H9 (cell line): ENCODE data around the gene EPB41L4A. TPM values are rescaled to one million over a fixed set of nuclear protein-coding genes. Genes with fewer than 3 reads are reported as not detected.

ENCODE experiments used
- DNase-seq: peaks from one replicate; pipeline ENCODE4 v3.0.0-alpha.2; 2017
- H2AFZ ChIP-seq: one replicate; pipeline ENCODE4 v1.6.1; 2013; ENCODE audit warnings: mild to moderate bottlenecking, low read length, control low read depth, moderate library complexity
- H2AK5ac ChIP-seq: 2 replicates; pipeline ENCODE4 v1.6.1; 2013; ENCODE audit warnings: low read length, control low read depth, mixed read lengths; ENCODE audit not compliant: insufficient read length
- H2BK120ac ChIP-seq: one replicate; pipeline ENCODE4 v1.6.1; 2013; ENCODE audit warnings: low read depth, mild to moderate bottlenecking, low read length, control low read depth, inconsistent platforms; ENCODE audit not compliant: poor library complexity, severe bottlenecking
- H2BK12ac ChIP-seq: 2 replicates; pipeline ENCODE4 v1.6.1; 2013; ENCODE audit warnings: low read length, control low read depth, mixed read lengths, low read depth; ENCODE audit not compliant: insufficient read length
- H2BK15ac ChIP-seq: 2 replicates; pipeline ENCODE4 v1.6.1; 2013; ENCODE audit warnings: low read depth, low read length, control low read depth
- H2BK20ac ChIP-seq: one replicate; pipeline ENCODE4 v1.6.1; 2013; ENCODE audit warnings: low read depth, mild to moderate bottlenecking, low read length, control low read depth, inconsistent platforms; ENCODE audit not compliant: poor library complexity, severe bottlenecking
- H2BK5ac ChIP-seq: 2 replicates; pipeline ENCODE4 v1.6.1; 2013; ENCODE audit warnings: low read length, control low read depth, mixed read lengths; ENCODE audit not compliant: insufficient read length
- H3K14ac ChIP-seq: 2 replicates; pipeline ENCODE4 v1.6.1; 2013; ENCODE audit warnings: low read length, control low read depth; ENCODE audit not compliant: insufficient read depth
- H3K18ac ChIP-seq: 2 replicates; pipeline ENCODE4 v1.6.1; 2013; ENCODE audit warnings: low read depth, mild to moderate bottlenecking, mixed read lengths, low read length, control low read depth; ENCODE audit not compliant: insufficient read length
- H3K23ac ChIP-seq: 2 replicates; pipeline ENCODE4 v1.6.1; 2013; ENCODE audit warnings: low read length, control low read depth, mixed read lengths, low read depth; ENCODE audit not compliant: insufficient read length
- H3K23me2 ChIP-seq: 2 replicates; pipeline ENCODE4 v1.6.1; 2013; ENCODE audit warnings: low read depth, mild to moderate bottlenecking, mixed read lengths, low read length, control low read depth; ENCODE audit not compliant: insufficient read length, poor library complexity, severe bottlenecking
- H3K27ac ChIP-seq: 2 replicates; pipeline ENCODE4 v1.5.1; 2013; ENCODE audit warnings: low read length, control low read depth, mixed read lengths, low read depth; ENCODE audit not compliant: insufficient read length
- H3K27me3 ChIP-seq: 2 replicates; pipeline ENCODE4 v1.6.1; 2013; ENCODE audit warnings: low read length, control low read depth, inconsistent platforms; ENCODE audit not compliant: insufficient read depth
- H3K4ac ChIP-seq: 2 replicates; pipeline ENCODE4 v1.6.1; 2013; ENCODE audit warnings: low read depth, mild to moderate bottlenecking, control low read depth, inconsistent platforms, low read length, moderate library complexity
- H3K4me1 ChIP-seq: 2 replicates; pipeline ENCODE4 v1.6.1; 2013; ENCODE audit warnings: low read length, control low read depth, inconsistent platforms; ENCODE audit not compliant: insufficient read depth
- H3K4me2 ChIP-seq: 2 replicates; pipeline ENCODE4 v1.6.1; 2013; ENCODE audit warnings: low read length, control low read depth, mixed read lengths; ENCODE audit not compliant: insufficient read length, insufficient read depth
- H3K56ac ChIP-seq: 2 replicates; pipeline ENCODE4 v1.6.1; 2013; ENCODE audit warnings: low read depth, mild to moderate bottlenecking, mixed read lengths, low read length, control low read depth; ENCODE audit not compliant: insufficient read length
- H3K79me1 ChIP-seq: 2 replicates; pipeline ENCODE4 v1.6.1; 2013; ENCODE audit warnings: low read depth, mild to moderate bottlenecking, moderate library complexity, low read length, control low read depth, inconsistent platforms; ENCODE audit not compliant: insufficient read depth, poor library complexity, severe bottlenecking
- H3K79me2 ChIP-seq: 2 replicates; pipeline ENCODE4 v1.6.1; 2013; ENCODE audit warnings: low read length, control low read depth, inconsistent platforms; ENCODE audit not compliant: insufficient read depth
- H3K9ac ChIP-seq: 2 replicates; pipeline ENCODE4 v1.6.1; 2013; ENCODE audit warnings: low read length, control low read depth, mixed read lengths; ENCODE audit not compliant: insufficient read length; ENCODE audit errors: extremely low read depth
- H3K9me3 ChIP-seq: one replicate; pipeline ENCODE4 v1.6.1; 2013; ENCODE audit warnings: low read depth, low read length, inconsistent platforms; ENCODE audit not compliant: control insufficient read depth
- H3T11ph ChIP-seq: one replicate; pipeline ENCODE4 v1.6.1; 2013; ENCODE audit warnings: mild to moderate bottlenecking, low read length, control low read depth, inconsistent platforms
- H4K20me1 ChIP-seq: one replicate; pipeline ENCODE4 v1.6.1; 2013; ENCODE audit not compliant: control insufficient read depth, insufficient read length, insufficient read depth
- H4K5ac ChIP-seq: 2 replicates; pipeline ENCODE4 v1.6.1; 2013; ENCODE audit warnings: low read depth, mild to moderate bottlenecking, mixed read lengths, low read length, control low read depth; ENCODE audit not compliant: insufficient read length
- H4K8ac ChIP-seq: replicated peaks from 2 replicates; pipeline ENCODE4 v1.6.1; 2013; ENCODE audit warnings: low read length, control low read depth, mixed read lengths, low read depth; ENCODE audit not compliant: insufficient read length
- H4K91ac ChIP-seq: 2 replicates; pipeline ENCODE4 v1.6.1; 2013; ENCODE audit warnings: low read depth, mild to moderate bottlenecking, moderate library complexity, mixed read lengths, low read length, control low read depth; ENCODE audit not compliant: insufficient read length
- H3K27ac Mint-ChIP-seq, 3 experiments: 2 replicates in 2 of 3; 3 replicates in 1 of 3; pipeline ENCODE4 v1.8.0; 2020 to 2021; ENCODE audit warnings: mixed read lengths in 3 of 3, mild to moderate bottlenecking in 1 of 3, moderate library complexity in 1 of 3
- H3K27me3 Mint-ChIP-seq: 2 replicates; pipeline ENCODE4 v1.8.0; 2021; ENCODE audit warnings: low read depth, mild to moderate bottlenecking, moderate library complexity, mixed read lengths
- H3K36me3 Mint-ChIP-seq, 3 experiments: 2 replicates in 2 of 3; 3 replicates in 1 of 3; pipeline ENCODE4 v1.8.0; 2020 to 2021; ENCODE audit warnings: low read depth in 3 of 3, mixed read lengths in 3 of 3; ENCODE audit not compliant: insufficient read depth in 1 of 3
- H3K4me1 Mint-ChIP-seq, 2 experiments: 2 replicates each; pipeline ENCODE4 v1.8.0; 2020; ENCODE audit warnings: mixed read lengths in 2 of 2
- H3K4me3 Mint-ChIP-seq, 2 experiments: 2 replicates in 1 of 2; 3 replicates in 1 of 2; pipeline ENCODE4 v1.8.0; 2020 to 2021; ENCODE audit warnings: mild to moderate bottlenecking in 2 of 2, mixed read lengths in 2 of 2, moderate library complexity in 1 of 2
- H3K9me3 Mint-ChIP-seq, 2 experiments: 2 replicates in 1 of 2; 3 replicates in 1 of 2; pipeline ENCODE4 v1.8.0; 2020; ENCODE audit warnings: mild to moderate bottlenecking in 2 of 2, mixed read lengths in 2 of 2, moderate library complexity in 1 of 2
- CTCF ChIP-seq: fragments of 200-600 bp; sonication (generic); conservative IDR thresholded peaks from 3 replicates; pipeline ENCODE4 v1.8.0; 2021; ENCODE audit warnings: antibody characterized with exemption, mild to moderate bottlenecking
- WGBS: extraction: QIAGEN DNeasy Blood & Tissue Kit; methylation state at CpG from one replicate; pipeline ENCODE4 v1.1.7; 2013; ENCODE audit warnings: missing lambda C conversion rate, low lambda C conversion rate, mixed read lengths; ENCODE audit not compliant: insufficient read length; ENCODE audit errors: extremely low coverage; 5-methylcytosine and 5-hydroxymethylcytosine counted together
- total RNA-seq: library from RNA; stranded (reverse); gene quantifications from 2 replicates; pipeline ENCODE4 v1.2.1, GENCODE V29; 2021

EPB41L4A gene
- total RNA-seq, 1 experiment from 2014 or later, result 4.9 TPM

GRCh38 chr5:112165399-112165798, 253.7 kb downstream of the EPB41L4A start:
- no peak overlapping the region for H3T11ph ChIP-seq
- H3K9ac ChIP-seq, result no peak overlapping the region
- peaks cover 8% of the 10 kb centered on the region; the same call in 1 of the 2 replicates for H3K79me2 ChIP-seq
- no peaks in the 10 kb centered on the region for H4K20me1 ChIP-seq
- WGBS, result no CpG with 5 or more reads among the region's 3 CpGs
- H3K27ac Mint-ChIP-seq, result peak overlapping the region in 2 of 3 experiments; percentile 96 to 99; a peak in 5 of 7 replicates
- H3K4me3 Mint-ChIP-seq, result peak overlapping the region in 1 of 2 experiments; percentile 19; a peak in 1 of 5 replicates
- H2BK20ac ChIP-seq, result no peak overlapping the region
- no peak overlapping the region for H3K56ac ChIP-seq
- no peak for TF ChIP-seq CTCF
- H3K4ac ChIP-seq, result no peak overlapping the region
- H3K4me1 ChIP-seq, result peaks cover 9% of the 10 kb centered on the region
- H3K27me3 Mint-ChIP-seq, result peaks cover 1% of the 10 kb centered on the region; the same call in 1 of the 2 replicates
- H3K4me1 Mint-ChIP-seq, result peaks cover 63 to 71% of the 10 kb centered on the region in 2 experiments
- H3K14ac ChIP-seq, result no peak overlapping the region
- no peak overlapping the region for H2BK15ac ChIP-seq
- no peak overlapping the region for H2BK5ac ChIP-seq
- no peak overlapping the region for H4K91ac ChIP-seq
- no peaks in the 10 kb centered on the region for H3K9me3 ChIP-seq
- DNase-seq, result no peak
- H4K5ac ChIP-seq, result no peak overlapping the region
- no peak overlapping the region for H2BK120ac ChIP-seq
- H3K23me2 ChIP-seq, result no peaks in the 10 kb centered on the region
- no peak overlapping the region for H2BK12ac ChIP-seq
- H3K36me3 Mint-ChIP-seq, result peaks cover 24 to 47% (median 39%) of the 10 kb centered on the region in 3 experiments; a peak in 6 of 7 replicates
- peaks cover 0 to 1% of the 10 kb centered on the region in 2 experiments; a peak in 1 of 5 replicates for H3K9me3 Mint-ChIP-seq
- H3K27ac ChIP-seq, result peak overlapping the region; percentile 94
- no peaks in the 10 kb centered on the region for H3K79me1 ChIP-seq
- no peaks in the 10 kb centered on the region for H3K27me3 ChIP-seq
- no peak overlapping the region for H4K8ac ChIP-seq
- no peak overlapping the region for H2AFZ ChIP-seq
- H3K4me2 ChIP-seq, result no peak overlapping the region
- no peak overlapping the region for H3K23ac ChIP-seq
- no peak overlapping the region for H2AK5ac ChIP-seq
- no peak overlapping the region for H3K18ac ChIP-seq
